ENCODE measurements around the gene AAGAB. TPM values are rescaled to one million over a fixed set of nuclear protein-coding genes. Genes with fewer than 3 reads are reported as not detected.
A peak's percentile ranks its signal among the peaks of the same experiment; 100 is the strongest.

AAGAB gene
- total and polyA plus RNA-seq, 5 donors from 2014 or later: 28.1 to 67.5 (median 54.3) TPM

- Histone ChIP-seq H3K36me3 (ENCODE audit: control insufficient read depth, insufficient read depth, low read length) (peaks cover 75% of the 10 kb centered on the region), H3K9me3 (ENCODE audit: control insufficient read depth in 2 of 2, low read length in 2 of 2) (no peaks in the 10 kb centered on the region), H3K27ac (ENCODE audit: insufficient read depth, low read length, poor library complexity, severe bottlenecking) (no peak overlapping the region), H3K4me3 (ENCODE audit: low read depth, low read length) (no peak overlapping the region), H3K4me1 (ENCODE audit: control insufficient read depth, insufficient read depth, low read length, poor library complexity, severe bottlenecking) (no peaks in the 10 kb centered on the region), H3K27me3 (ENCODE audit: control insufficient read depth, insufficient read depth, low read length) (no peaks in the 10 kb centered on the region)
- Mint-ChIP-seq H3K27ac (peak overlapping the region; percentile 29 to 95 (median 84)), H3K4me3 (peak overlapping the region in 1 of 4 donors; percentile 77), H3K9me3 (peaks cover 0 to 1% (median 0%) of the 10 kb centered on the region in 7 donors), H3K27me3 (no peaks in the 10 kb centered on the region), H3K36me3 (peaks cover 38% of the 10 kb centered on the region), H3K4me1 (peaks cover 0 to 4% (median under 1%) of the 10 kb centered on the region in 4 donors)
- DNase-seq (no peak), ATAC-seq (ENCODE audit: low read depth in 2 of 2) (no peak)
Measured at GRCh38 chr15:67185051-67185450, 69.4 kb downstream of the AAGAB start.

- Histone ChIP-seq H3K27ac (ENCODE audit: insufficient read depth, low read length, poor library complexity, severe bottlenecking) (no peak overlapping the region), H3K9me3 (ENCODE audit: control insufficient read depth in 2 of 2, low read length in 2 of 2) (no peaks in the 10 kb centered on the region), H3K27me3 (ENCODE audit: control insufficient read depth, insufficient read depth, low read length) (no peaks in the 10 kb centered on the region), H3K36me3 (ENCODE audit: control insufficient read depth, insufficient read depth, low read length) (peaks cover 75% of the 10 kb centered on the region), H3K4me1 (ENCODE audit: control insufficient read depth, insufficient read depth, low read length, poor library complexity, severe bottlenecking) (no peaks in the 10 kb centered on the region), H3K4me3 (ENCODE audit: low read depth, low read length) (no peak overlapping the region)
- Mint-ChIP-seq H3K4me1 (peaks cover 0 to 7% (median under 1%) of the 10 kb centered on the region in 4 donors), H3K27me3 (no peaks in the 10 kb centered on the region), H3K4me3 (no peak overlapping the region), H3K9me3 (peaks cover 0 to 1% (median 0%) of the 10 kb centered on the region in 7 donors), H3K27ac (peak overlapping the region in 1 of 3 donors; percentile 58), H3K36me3 (peaks cover 37% of the 10 kb centered on the region)
- no peak for DNase-seq
- ATAC-seq (ENCODE audit: low read depth in 2 of 2): no peak
Measured at GRCh38 chr15:67184208-67184925, 70.1 kb downstream of the AAGAB start.

GRCh38 chr15:67183443-67184169 is 70.9 kb downstream of the AAGAB start:
- ATAC-seq (ENCODE audit: low read depth in 2 of 2) (no peak), DNase-seq (no peak)
- no peak overlapping the region for H3K4me3 ChIP-seq (ENCODE audit: low read depth, low read length)
- H3K9me3 Mint-ChIP-seq: peaks cover 0 to 1% (median 0%) of the 10 kb centered on the region in 7 donors
- peaks cover 74% of the 10 kb centered on the region for H3K36me3 ChIP-seq (ENCODE audit: control insufficient read depth, insufficient read depth, low read length)
- H3K27me3 Mint-ChIP-seq: no peaks in the 10 kb centered on the region
- peaks cover 37% of the 10 kb centered on the region for H3K36me3 Mint-ChIP-seq
- H3K27me3 ChIP-seq (ENCODE audit: control insufficient read depth, insufficient read depth, low read length): no peaks in the 10 kb centered on the region
- H3K4me1 Mint-ChIP-seq: peaks cover 0 to 7% (median 2%) of the 10 kb centered on the region in 4 donors
- H3K9me3 ChIP-seq (ENCODE audit: control insufficient read depth in 2 of 2, low read length in 2 of 2): no peaks in the 10 kb centered on the region
- no peaks in the 10 kb centered on the region for H3K4me1 ChIP-seq (ENCODE audit: control insufficient read depth, insufficient read depth, low read length, poor library complexity, severe bottlenecking)
- no peak overlapping the region for H3K27ac ChIP-seq (ENCODE audit: insufficient read depth, low read length, poor library complexity, severe bottlenecking)
- H3K27ac Mint-ChIP-seq: peak overlapping the region; percentile 11 to 63 (median 58)
- no peak overlapping the region for H3K4me3 Mint-ChIP-seq

DNA sequence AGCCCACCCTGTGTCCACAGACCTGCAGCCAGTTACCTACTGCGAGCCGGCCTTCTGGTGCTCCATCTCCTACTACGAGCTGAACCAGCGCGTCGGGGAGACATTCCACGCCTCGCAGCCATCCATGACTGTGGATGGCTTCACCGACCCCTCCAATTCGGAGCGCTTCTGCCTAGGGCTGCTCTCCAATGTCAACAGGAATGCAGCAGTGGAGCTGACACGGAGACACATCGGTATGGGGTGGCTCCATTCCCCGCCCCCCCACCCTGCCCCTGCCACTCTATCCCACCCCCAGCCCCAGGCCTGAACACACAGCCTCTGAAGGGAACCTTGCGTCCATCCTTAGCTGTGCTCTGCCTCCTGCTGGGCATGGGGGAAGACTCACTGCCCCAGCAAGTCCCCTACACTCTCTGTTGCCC is 73.2 kb downstream of the AAGAB start:
- Histone ChIP-seq H3K4me3 (ENCODE audit: low read depth, low read length) (no peak overlapping the region), H3K27ac (ENCODE audit: insufficient read depth, low read length, poor library complexity, severe bottlenecking) (no peak overlapping the region), H3K27me3 (ENCODE audit: control insufficient read depth, insufficient read depth, low read length) (no peaks in the 10 kb centered on the region), H3K36me3 (ENCODE audit: control insufficient read depth, insufficient read depth, low read length) (peaks cover 72% of the 10 kb centered on the region), H3K9me3 (ENCODE audit: control insufficient read depth in 2 of 2, low read length in 2 of 2) (no peaks in the 10 kb centered on the region), H3K4me1 (ENCODE audit: control insufficient read depth, insufficient read depth, low read length, poor library complexity, severe bottlenecking) (no peaks in the 10 kb centered on the region)
- no peaks in the 10 kb centered on the region for H3K9me3 Mint-ChIP-seq
- ATAC-seq (ENCODE audit: low read depth in 2 of 2) (peak in 1 of 2 donors; percentile 27), DNase-seq (peak in 1 of 3 donors; percentile 36)
- no peaks in the 10 kb centered on the region for H3K27me3 Mint-ChIP-seq
- H3K36me3 Mint-ChIP-seq: peaks cover 31% of the 10 kb centered on the region
- peaks cover 0 to 10% (median 7%) of the 10 kb centered on the region in 4 donors for H3K4me1 Mint-ChIP-seq
- H3K27ac Mint-ChIP-seq: no peak overlapping the region
- H3K4me3 Mint-ChIP-seq: no peak overlapping the region

- H3K36me3 Mint-ChIP-seq: peaks cover 27% of the 10 kb centered on the region
Measured at GRCh38 chr15:67180514-67181191, 73.8 kb downstream of the AAGAB start.

GRCh38 chr15:67180035-67180434 is 74.4 kb downstream of the AAGAB start:
- Histone ChIP-seq H3K4me3 (ENCODE audit: low read depth, low read length) (no peak overlapping the region), H3K36me3 (ENCODE audit: control insufficient read depth, insufficient read depth, low read length) (peaks cover 65% of the 10 kb centered on the region), H3K4me1 (ENCODE audit: control insufficient read depth, insufficient read depth, low read length, poor library complexity, severe bottlenecking) (peaks cover 9% of the 10 kb centered on the region), H3K27ac (ENCODE audit: insufficient read depth, low read length, poor library complexity, severe bottlenecking) (no peak overlapping the region), H3K9me3 (ENCODE audit: control insufficient read depth in 2 of 2, low read length in 2 of 2) (no peaks in the 10 kb centered on the region), H3K27me3 (ENCODE audit: control insufficient read depth, insufficient read depth, low read length) (no peaks in the 10 kb centered on the region)
- ATAC-seq (ENCODE audit: low read depth in 2 of 2): no peak
- peak overlapping the region in 2 of 3 donors; percentile 56 to 82 for H3K27ac Mint-ChIP-seq
- H3K4me1 Mint-ChIP-seq: peaks cover 5 to 17% (median 11%) of the 10 kb centered on the region in 4 donors
- H3K27me3 Mint-ChIP-seq: no peaks in the 10 kb centered on the region
- H3K4me3 Mint-ChIP-seq: no peak overlapping the region
- no peaks in the 10 kb centered on the region for H3K9me3 Mint-ChIP-seq
- peaks cover 26% of the 10 kb centered on the region for H3K36me3 Mint-ChIP-seq
- no peak for DNase-seq

More at GRCh38 chr15:67180514-67181191, 73.8 kb downstream of the AAGAB start:
- no peak overlapping the region for H3K4me3 Mint-ChIP-seq
- DNase-seq (no peak), ATAC-seq (ENCODE audit: low read depth in 2 of 2) (no peak)
- H3K27ac Mint-ChIP-seq: no peak overlapping the region
- Histone ChIP-seq H3K4me3 (ENCODE audit: low read depth, low read length) (no peak overlapping the region), H3K27me3 (ENCODE audit: control insufficient read depth, insufficient read depth, low read length) (no peaks in the 10 kb centered on the region), H3K9me3 (ENCODE audit: control insufficient read depth in 2 of 2, low read length in 2 of 2) (no peaks in the 10 kb centered on the region), H3K4me1 (ENCODE audit: control insufficient read depth, insufficient read depth, low read length, poor library complexity, severe bottlenecking) (peaks cover 3% of the 10 kb centered on the region), H3K27ac (ENCODE audit: insufficient read depth, low read length, poor library complexity, severe bottlenecking) (no peak overlapping the region), H3K36me3 (ENCODE audit: control insufficient read depth, insufficient read depth, low read length) (peaks cover 69% of the 10 kb centered on the region)
- no peaks in the 10 kb centered on the region for H3K27me3 Mint-ChIP-seq
- no peaks in the 10 kb centered on the region for H3K9me3 Mint-ChIP-seq
- H3K4me1 Mint-ChIP-seq: peaks cover 4 to 11% (median 8%) of the 10 kb centered on the region in 4 donors

DNA sequence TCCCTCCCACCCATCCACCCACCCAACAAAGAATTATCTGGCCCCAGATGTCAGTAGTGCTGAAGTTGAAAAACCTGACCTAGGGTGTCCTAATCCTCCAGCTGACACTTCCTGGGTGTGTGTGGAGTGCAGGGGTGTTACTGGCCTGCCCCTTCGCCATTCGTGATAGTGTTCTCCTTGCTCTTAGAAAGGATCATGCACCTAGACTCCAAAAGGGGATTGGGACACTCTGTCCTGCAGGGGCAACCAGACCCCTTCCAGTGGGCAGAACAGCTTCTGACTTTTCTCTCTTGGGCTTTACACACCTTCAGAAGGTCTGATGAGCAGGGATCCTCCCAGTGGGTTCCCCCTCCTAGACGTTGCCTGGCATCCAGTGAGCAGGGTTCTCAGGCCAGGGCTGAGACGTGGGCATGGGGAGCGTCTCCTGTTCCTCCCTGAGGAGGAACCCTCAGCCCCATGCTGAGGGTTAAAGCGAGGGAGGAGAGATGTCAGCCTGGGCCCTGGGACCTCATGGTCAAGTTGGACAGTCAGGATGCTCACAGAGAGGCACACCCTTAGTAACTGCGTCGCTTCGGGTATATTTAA is 75.0 kb downstream of the AAGAB start:
- Mint-ChIP-seq H3K27ac (peak overlapping the region; percentile 55 to 82 (median 56)), H3K27me3 (no peaks in the 10 kb centered on the region), H3K9me3 (no peaks in the 10 kb centered on the region), H3K36me3 (peaks cover 22% of the 10 kb centered on the region), H3K4me1 (peaks cover 5 to 22% (median 15%) of the 10 kb centered on the region in 4 donors), H3K4me3 (no peak overlapping the region)
- no peaks in the 10 kb centered on the region for H3K9me3 ChIP-seq (ENCODE audit: control insufficient read depth in 2 of 2, low read length in 2 of 2)
- no peaks in the 10 kb centered on the region for H3K27me3 ChIP-seq (ENCODE audit: control insufficient read depth, insufficient read depth, low read length)
- ATAC-seq (ENCODE audit: low read depth in 2 of 2): no peak
- peaks cover 14% of the 10 kb centered on the region for H3K4me1 ChIP-seq (ENCODE audit: control insufficient read depth, insufficient read depth, low read length, poor library complexity, severe bottlenecking)
- no peak overlapping the region for H3K27ac ChIP-seq (ENCODE audit: insufficient read depth, low read length, poor library complexity, severe bottlenecking)
- peaks cover 63% of the 10 kb centered on the region for H3K36me3 ChIP-seq (ENCODE audit: control insufficient read depth, insufficient read depth, low read length)
- no peak overlapping the region for H3K4me3 ChIP-seq (ENCODE audit: low read depth, low read length)
- no peak for DNase-seq
